Hepatocyte (in vitro differentiated cells): ENCODE results near the gene NDEL1. TPM values are rescaled to one million over a fixed set of nuclear protein-coding genes. Genes with fewer than 3 reads are reported as not detected.

ENCODE experiments used
- DNase-seq: peaks from one replicate; pipeline ENCODE4 v3.0.0-alpha.2; 2016; ENCODE audit warnings: low spot score
- H2AFZ ChIP-seq: fragments of 200-600 bp; sonication (generic); 2 replicates; pipeline ENCODE4 v1.6.0; 2016; ENCODE audit warnings: antibody characterized with exemption, mild to moderate bottlenecking
- H3K27ac ChIP-seq: fragments of 200-600 bp; sonication (generic); 2 replicates; pipeline ENCODE4 v1.5.1; 2016; ENCODE audit warnings: mild to moderate bottlenecking
- H3K27me3 ChIP-seq: fragments of 200-600 bp; sonication (generic); 2 replicates; pipeline ENCODE4 v1.6.1; 2016
- H3K36me3 ChIP-seq: fragments of 200-600 bp; sonication (generic); replicated peaks from 2 replicates; pipeline ENCODE4 v1.5.1; 2016; ENCODE audit warnings: low read depth; ENCODE audit not compliant: insufficient read depth
- H3K4me1 ChIP-seq: fragments of 200-600 bp; sonication (generic); 2 replicates; pipeline ENCODE4 v1.5.1; 2016; ENCODE audit warnings: mild to moderate bottlenecking, moderate library complexity; ENCODE audit not compliant: insufficient read depth
- H3K4me2 ChIP-seq: fragments of 200-600 bp; sonication (generic); 2 replicates; pipeline ENCODE4 v1.6.0; 2016
- H3K4me3 ChIP-seq: fragments of 200-600 bp; sonication (generic); 2 replicates; pipeline ENCODE4 v1.5.1; 2016; ENCODE audit warnings: mild to moderate bottlenecking
- H3K79me2 ChIP-seq: fragments of 200-600 bp; sonication (generic); 2 replicates; pipeline ENCODE4 v1.6.0; 2017; ENCODE audit warnings: mild to moderate bottlenecking
- H3K9me2 ChIP-seq: fragments of 200-600 bp; sonication (generic); replicated peaks from 2 replicates; pipeline ENCODE4 v1.6.0; 2017; ENCODE audit warnings: mild to moderate bottlenecking; ENCODE audit not compliant: insufficient read depth
- H3K9me3 ChIP-seq: fragments of 200-600 bp; sonication (generic); 2 replicates; pipeline ENCODE4 v1.5.1; 2016; ENCODE audit warnings: low read depth, mild to moderate bottlenecking
- H4K20me1 ChIP-seq: fragments of 200-600 bp; sonication (generic); 2 replicates; pipeline ENCODE4 v1.6.0; 2016; ENCODE audit warnings: mild to moderate bottlenecking; ENCODE audit not compliant: insufficient read depth, poor library complexity, severe bottlenecking
- EZH2 ChIP-seq: fragments of 200-600 bp; sonication (generic); IDR thresholded peaks from 2 replicates; pipeline ENCODE4 v1.6.1; 2016; ENCODE audit warnings: antibody characterized with exemption, mild to moderate bottlenecking, borderline replicate concordance
- EZH2phosphoT487 ChIP-seq: fragments of 200-600 bp; sonication (generic); IDR thresholded peaks from one replicate; pipeline ENCODE4 v1.6.1; 2018; ENCODE audit warnings: antibody characterized with exemption, mild to moderate bottlenecking, low read depth, moderate library complexity; ENCODE audit not compliant: unreplicated experiment, severe bottlenecking
- WGBS: methylation state at CpG from one replicate; pipeline ENCODE4 v1.1.6; 2016; ENCODE audit warnings: low lambda C conversion rate; ENCODE audit errors: missing lambda C conversion rate; 5-methylcytosine and 5-hydroxymethylcytosine counted together
- polyA plus RNA-seq: library from polyadenylated mRNA; unstranded; fragments of >200 nt; fragmentation: Nextera tagmentation; extraction: Ambion mirVana; gene quantifications from 2 replicates; pipeline ENCODE4 v1.2.1, GENCODE V29; 2016
- total RNA-seq: library from RNA; depleted of rRNA; stranded (reverse); fragments of >200 nt; gene quantifications from 2 replicates; pipeline ENCODE4 v1.2.3, GENCODE V29; 2014
- TF ChIP-seq, protein P1 (sequence below): fragments of 200-600 bp; sonication (generic); IDR thresholded peaks from 2 replicates; pipeline ENCODE4 v1.5.1; 2016; ENCODE audit warnings: antibody characterized with exemption, mild to moderate bottlenecking; ENCODE audit not compliant: poor library complexity

Gene NDEL1
- total and polyA plus RNA-seq, 2 experiments from 2014 or later: 46.1 to 66.3 TPM

DNA sequence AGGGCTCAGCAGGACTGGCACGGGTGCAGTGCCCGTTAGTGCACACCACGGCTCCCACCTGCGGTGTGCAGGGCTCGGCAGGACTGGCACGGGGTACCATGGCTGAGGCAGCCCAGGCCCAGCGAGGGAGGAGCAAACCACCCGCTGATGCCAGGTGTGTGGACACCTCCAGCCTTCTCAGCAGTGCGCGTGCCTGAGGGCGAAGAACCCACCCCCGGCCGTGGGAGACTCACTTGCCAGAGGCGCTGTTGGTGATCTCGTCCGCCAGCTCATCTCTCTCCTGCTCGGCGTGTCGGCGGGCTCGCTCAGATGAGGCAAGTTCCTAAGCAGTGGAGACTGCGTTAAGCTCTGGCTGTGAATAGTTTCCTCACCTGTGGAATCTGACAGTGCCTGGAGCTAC is 45.4 kb downstream of the NDEL1 start:
- peaks cover 17% of the 10 kb centered on the region for H3K36me3 ChIP-seq
- peaks cover 5% of the 10 kb centered on the region for H3K4me1 ChIP-seq
- H3K79me2 ChIP-seq: peaks cover 3% of the 10 kb centered on the region
- H3K27ac ChIP-seq: no peak overlapping the region
- H3K9me3 ChIP-seq: peaks cover 7% of the 10 kb centered on the region
- H3K27me3 ChIP-seq: no peaks in the 10 kb centered on the region
- H3K4me3 ChIP-seq: no peak overlapping the region
- no peak overlapping the region for H2AFZ ChIP-seq
- H3K4me2 ChIP-seq: no peak overlapping the region
- no peak for DNase-seq
- 94% methylated on average over 21 of the region's 22 CpGs for WGBS
- no peaks in the 10 kb centered on the region for H3K9me2 ChIP-seq
- no peaks in the 10 kb centered on the region for H4K20me1 ChIP-seq
- TF ChIP-seq, protein P1, sequence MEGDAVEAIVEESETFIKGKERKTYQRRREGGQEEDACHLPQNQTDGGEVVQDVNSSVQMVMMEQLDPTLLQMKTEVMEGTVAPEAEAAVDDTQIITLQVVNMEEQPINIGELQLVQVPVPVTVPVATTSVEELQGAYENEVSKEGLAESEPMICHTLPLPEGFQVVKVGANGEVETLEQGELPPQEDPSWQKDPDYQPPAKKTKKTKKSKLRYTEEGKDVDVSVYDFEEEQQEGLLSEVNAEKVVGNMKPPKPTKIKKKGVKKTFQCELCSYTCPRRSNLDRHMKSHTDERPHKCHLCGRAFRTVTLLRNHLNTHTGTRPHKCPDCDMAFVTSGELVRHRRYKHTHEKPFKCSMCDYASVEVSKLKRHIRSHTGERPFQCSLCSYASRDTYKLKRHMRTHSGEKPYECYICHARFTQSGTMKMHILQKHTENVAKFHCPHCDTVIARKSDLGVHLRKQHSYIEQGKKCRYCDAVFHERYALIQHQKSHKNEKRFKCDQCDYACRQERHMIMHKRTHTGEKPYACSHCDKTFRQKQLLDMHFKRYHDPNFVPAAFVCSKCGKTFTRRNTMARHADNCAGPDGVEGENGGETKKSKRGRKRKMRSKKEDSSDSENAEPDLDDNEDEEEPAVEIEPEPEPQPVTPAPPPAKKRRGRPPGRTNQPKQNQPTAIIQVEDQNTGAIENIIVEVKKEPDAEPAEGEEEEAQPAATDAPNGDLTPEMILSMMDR: no peak
- no peak for TF ChIP-seq EZH2phosphoT487
- TF ChIP-seq EZH2: no peak

DNA sequence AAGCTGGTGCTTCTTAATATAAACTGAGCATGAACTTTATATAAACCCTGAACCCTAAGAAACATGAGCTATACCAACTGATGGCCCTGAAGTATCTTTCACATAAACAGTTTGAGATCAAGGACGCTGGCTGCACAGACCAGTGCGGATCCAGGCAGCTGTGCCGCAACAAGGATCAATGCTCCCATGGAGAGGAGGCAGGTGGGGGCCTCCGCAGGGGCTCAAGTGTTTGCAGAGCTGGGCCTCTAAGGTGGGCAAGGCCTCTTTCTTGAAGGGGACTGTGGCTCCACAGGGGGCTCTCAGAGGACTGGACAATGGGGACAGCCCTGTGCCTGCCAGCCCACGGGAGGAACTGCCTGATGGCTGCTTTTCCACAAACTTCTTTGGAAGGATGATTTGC is 46.0 kb downstream of the NDEL1 start:
- Histone ChIP-seq H3K27ac (no peak overlapping the region), H3K9me3 (peaks cover 7% of the 10 kb centered on the region), H3K4me2 (no peak overlapping the region), H3K4me1 (peaks cover 5% of the 10 kb centered on the region), H3K79me2 (peaks cover 3% of the 10 kb centered on the region), H4K20me1 (no peaks in the 10 kb centered on the region), H3K27me3 (no peaks in the 10 kb centered on the region), H2AFZ (no peak overlapping the region), H3K36me3 (peaks cover 17% of the 10 kb centered on the region), H3K4me3 (no peak overlapping the region), H3K9me2 (no peaks in the 10 kb centered on the region)
- 92% methylated on average over 5 of the region's 5 CpGs for WGBS
- TF ChIP-seq, protein P1: no peak
- no peak for TF ChIP-seq EZH2
- TF ChIP-seq EZH2phosphoT487: no peak
- no peak for DNase-seq

DNA sequence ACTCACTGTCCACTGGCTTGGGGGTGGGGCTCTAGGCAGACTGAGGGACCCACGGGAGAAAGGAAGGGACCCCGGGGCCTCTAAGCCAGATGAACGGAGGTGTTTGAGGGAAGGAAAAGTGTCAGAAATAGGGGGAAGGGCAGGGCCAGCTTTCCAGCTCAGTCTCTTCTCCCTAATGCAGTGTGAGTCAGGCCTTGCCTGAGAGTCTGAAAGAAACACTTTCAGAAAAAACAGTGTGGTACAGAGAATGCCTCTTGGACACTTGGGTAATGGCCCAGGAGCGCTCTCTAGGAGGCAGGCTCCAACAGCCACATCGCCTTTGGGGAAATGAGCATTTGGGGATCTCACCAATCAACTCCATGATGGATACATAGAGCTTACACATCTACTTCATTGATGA is 46.9 kb downstream of the NDEL1 start:
- no peaks in the 10 kb centered on the region for H3K27me3 ChIP-seq
- peaks cover 5% of the 10 kb centered on the region for H3K4me1 ChIP-seq
- peaks cover 17% of the 10 kb centered on the region for H3K36me3 ChIP-seq
- TF ChIP-seq, protein P1: no peak
- TF ChIP-seq EZH2phosphoT487 (no peak), EZH2 (no peak)
- H4K20me1 ChIP-seq: no peaks in the 10 kb centered on the region
- peaks cover 7% of the 10 kb centered on the region for H3K9me3 ChIP-seq
- no peak overlapping the region for H2AFZ ChIP-seq
- DNase-seq: no peak
- H3K9me2 ChIP-seq: no peaks in the 10 kb centered on the region
- H3K27ac ChIP-seq: no peak overlapping the region
- no peak overlapping the region for H3K4me2 ChIP-seq
- no peak overlapping the region for H3K4me3 ChIP-seq
- WGBS: 85% methylated on average over 5 of the region's 5 CpGs
- H3K79me2 ChIP-seq: peaks cover 3% of the 10 kb centered on the region

DNA sequence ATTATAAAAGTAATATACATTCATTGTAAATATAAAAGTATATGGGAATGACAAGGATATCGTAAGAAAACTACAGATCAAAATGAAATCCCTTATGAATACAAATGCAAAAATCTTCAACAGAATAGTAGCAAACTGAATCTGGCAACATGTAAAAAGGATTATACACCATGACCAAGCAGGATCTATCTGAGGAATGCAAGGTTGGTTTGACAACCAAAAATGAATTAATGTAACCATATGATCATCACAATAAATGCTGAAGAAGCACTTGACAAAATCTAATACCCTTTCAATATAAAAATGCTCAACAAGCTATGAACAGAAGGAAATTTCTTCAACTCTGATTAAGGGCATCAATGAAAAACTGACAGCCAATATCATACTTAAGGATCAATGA is 48.8 kb downstream of the NDEL1 start:
- WGBS: 100% methylated on average over 1 of the region's 1 CpG

More for the DNA sequence above, 48.8 kb downstream of the NDEL1 start:
- peaks cover 10% of the 10 kb centered on the region for H3K36me3 ChIP-seq
- H3K4me1 ChIP-seq: no peaks in the 10 kb centered on the region
- DNase-seq: no peak
- no peaks in the 10 kb centered on the region for H3K27me3 ChIP-seq
- H4K20me1 ChIP-seq: no peaks in the 10 kb centered on the region
- no peak overlapping the region for H3K27ac ChIP-seq
- H3K9me3 ChIP-seq: peaks cover 7% of the 10 kb centered on the region
- TF ChIP-seq EZH2 (no peak), EZH2phosphoT487 (no peak)
- TF ChIP-seq, protein P1: no peak
- H3K4me2 ChIP-seq: no peak overlapping the region
- no peak overlapping the region for H3K4me3 ChIP-seq
- no peak overlapping the region for H2AFZ ChIP-seq
- H3K79me2 ChIP-seq: peaks cover 3% of the 10 kb centered on the region
- no peaks in the 10 kb centered on the region for H3K9me2 ChIP-seq
